ENCODE results near the gene ZNF844.

- TF ChIP-seq CTCF (conservative IDR thresholded peaks at IDR 0.05; ENCODE audit: low read depth, low read length) (no peak), EZH2 (IDR thresholded peaks at IDR 0.05; ENCODE audit: low read length, unreplicated experiment) (no peak)
Observed at GRCh38 chr19:12035220-12036172, 29.0 kb upstream of the ZNF844 start, which contains the start of gene ZNF433.

All from PC-3 (cell line).